ENCODE measurements around the gene ZCRB1. TPM values are rescaled to one million over a fixed set of nuclear protein-coding genes. Genes with fewer than 3 reads are reported as not detected.

ZCRB1 gene
- 50.4 and 54.5 TPM in 2 replicates for total RNA-seq
- long read RNA-seq, transcript ZCRB1-201 (8 exons, 1,827 nt), result major isoform, 6 of 12 reads
- long read RNA-seq, partial matches to known transcripts, result 5 of 12 reads
- long read RNA-seq, other reads (novel, unspliced or antisense), result 1 of 12 reads

GRCh38 chr12:42325653-42326474 lies at the start of gene ZCRB1, which contains the start of gene PPHLN1:
Gene ZCRB1 (minus strand): TSS chr12:42326094. CDS start chr12:42324102, 1,992 bp downstream.
Gene PPHLN1 (plus strand): TSS chr12:42326167. CDS start chr12:42335903, 9,736 bp downstream.
- no peak for TF ChIP-seq CTCF (IDR thresholded peaks at IDR 0.05; ENCODE audit: unreplicated experiment)
- Mint-ChIP-seq H3K9me3 (ENCODE audit: low read depth) (no peaks in the 10 kb centered on the region), H3K27me3 (peaks cover 3% of the 10 kb centered on the region), H3K4me3 (ENCODE audit: low read depth) (peak within 1 kb of the TSS; percentile 95), H3K36me3 (ENCODE audit: insufficient read depth) (peaks cover 14% of the 10 kb centered on the region), H3K27ac (peak within 1 kb of the TSS; percentile 99), H3K4me1 (ENCODE audit: low read depth) (peaks cover 35% of the 10 kb centered on the region)
- peak; percentile 57 for DNase-seq (ENCODE audit: low spot score, unreplicated experiment)

- no peak for TF ChIP-seq CTCF (IDR thresholded peaks at IDR 0.05; ENCODE audit: unreplicated experiment)
- Mint-ChIP-seq H3K27me3 (no peaks in the 10 kb centered on the region), H3K9me3 (ENCODE audit: low read depth) (peaks cover 7% of the 10 kb centered on the region), H3K36me3 (ENCODE audit: insufficient read depth) (peaks cover 23% of the 10 kb centered on the region), H3K4me1 (ENCODE audit: low read depth) (no peaks in the 10 kb centered on the region), H3K27ac (no peak overlapping the region), H3K4me3 (ENCODE audit: low read depth) (no peak overlapping the region)
- DNase-seq (ENCODE audit: low spot score, unreplicated experiment), result no peak
Observed at GRCh38 chr12:42373669-42374068, 47.8 kb upstream of the ZCRB1 start.

- H3K4me1 Mint-ChIP-seq (ENCODE audit: low read depth), result no peaks in the 10 kb centered on the region
- no peaks in the 10 kb centered on the region for H3K27me3 Mint-ChIP-seq
- H3K27ac Mint-ChIP-seq, result no peak overlapping the region
- no peak for DNase-seq (ENCODE audit: low spot score, unreplicated experiment)
- peak; percentile 68 for TF ChIP-seq CTCF (IDR thresholded peaks at IDR 0.05; ENCODE audit: unreplicated experiment)
- peaks cover 7% of the 10 kb centered on the region for H3K9me3 Mint-ChIP-seq (ENCODE audit: low read depth)
- no peak overlapping the region for H3K4me3 Mint-ChIP-seq (ENCODE audit: low read depth)
- peaks cover 19% of the 10 kb centered on the region for H3K36me3 Mint-ChIP-seq (ENCODE audit: insufficient read depth)
Observed at GRCh38 chr12:42372154-42372791, 46.4 kb upstream of the ZCRB1 start.

- no peak for TF ChIP-seq CTCF (IDR thresholded peaks at IDR 0.05; ENCODE audit: unreplicated experiment)
- Mint-ChIP-seq H3K27ac (no peak overlapping the region), H3K9me3 (ENCODE audit: low read depth) (peaks cover 7% of the 10 kb centered on the region), H3K36me3 (ENCODE audit: insufficient read depth) (peaks cover 14% of the 10 kb centered on the region), H3K27me3 (no peaks in the 10 kb centered on the region), H3K4me1 (ENCODE audit: low read depth) (peaks cover 3% of the 10 kb centered on the region), H3K4me3 (ENCODE audit: low read depth) (no peak overlapping the region)
- DNase-seq (ENCODE audit: low spot score, unreplicated experiment), result no peak
Observed at GRCh38 chr12:42370013-42370412, 44.1 kb upstream of the ZCRB1 start.

- Mint-ChIP-seq H3K27ac (peak overlapping the region; percentile 7), H3K27me3 (no peaks in the 10 kb centered on the region), H3K36me3 (ENCODE audit: insufficient read depth) (peaks cover 10% of the 10 kb centered on the region), H3K9me3 (ENCODE audit: low read depth) (peaks cover 1% of the 10 kb centered on the region), H3K4me3 (ENCODE audit: low read depth) (no peak overlapping the region), H3K4me1 (ENCODE audit: low read depth) (peaks cover 3% of the 10 kb centered on the region)
- no peak for DNase-seq (ENCODE audit: low spot score, unreplicated experiment)
- no peak for TF ChIP-seq CTCF (IDR thresholded peaks at IDR 0.05; ENCODE audit: unreplicated experiment)
Observed at GRCh38 chr12:42365486-42365885, 39.6 kb upstream of the ZCRB1 start.
